Spleen (tissue), 7 donors: ENCODE results near the gene SETD3.

Experiments used
- CTCF ChIP-seq, 11 experiments: fragments of 200-600 bp in 7 of 11; fragments of 450-650 bp in 4 of 11; sonication (generic) in 4 of 11; IDR thresholded peaks in 8 of 11; conservative IDR thresholded peaks in 3 of 11; 1 replicate in 7 of 11; 2 replicates in 4 of 11; pipeline versions ENCODE4 v1.4.0 to v1.8.0; 2016 to 2021; ENCODE audit warnings: antibody characterized with exemption in 11 of 11, inconsistent platforms in 4 of 11, mild to moderate bottlenecking in 1 of 11
- POLR2A ChIP-seq, 3 donors: fragments of 450-650 bp; IDR thresholded peaks; one replicate each; pipeline ENCODE4 v1.5.1; 2017; ENCODE audit warnings: antibody characterized with exemption in 3 of 3, mild to moderate bottlenecking in 1 of 3
- POLR2AphosphoS5 ChIP-seq, 3 donors: sonication (generic); formaldehyde crosslinking; IDR thresholded peaks; one replicate each; pipeline ENCODE4 v1.5.1; 2017; ENCODE audit warnings: antibody characterized with exemption in 3 of 3
- donor health status: DM: no; HTN: no; CAD: no; lungs with moderate emphysema.
- donor health status: DM: no; HTN: no; CAD: no.
- donor health status: DM: no; HTN: no; CAD: no.

DNA sequence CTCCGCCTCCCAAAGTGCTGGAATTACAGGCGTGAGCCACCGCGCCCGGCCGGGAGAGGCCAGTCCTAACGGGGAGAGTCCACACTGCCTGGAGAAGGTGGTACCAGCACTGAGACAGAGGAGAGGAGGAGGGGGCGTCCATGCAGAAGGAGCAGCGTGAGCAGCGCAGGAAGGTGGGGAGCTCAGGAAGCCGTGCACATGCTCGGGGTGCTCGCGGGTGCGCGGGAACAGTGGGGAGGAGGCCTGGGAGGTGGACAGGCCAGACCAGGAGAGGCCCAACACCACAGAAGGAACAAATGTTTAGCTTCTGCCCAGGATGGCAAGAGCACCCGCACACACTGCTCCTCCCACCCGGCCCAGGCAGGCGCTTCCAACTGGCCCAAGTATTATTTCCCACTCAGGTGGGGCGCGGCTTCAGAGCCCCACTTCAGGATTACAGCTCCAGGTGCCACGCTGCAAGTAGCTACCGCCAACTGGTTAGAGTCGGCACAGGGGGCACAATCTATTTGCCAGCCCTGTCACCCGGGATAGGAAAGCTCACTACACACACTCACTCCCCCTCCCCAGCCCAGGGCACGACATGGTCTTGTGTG is 127.9 kb downstream of the SETD3 start:
- no peak for TF ChIP-seq CTCF (IDR thresholded peaks at IDR 0.05 in 8 of 11, conservative IDR thresholded peaks at IDR 0.05 in 3 of 11)
- no peak for TF ChIP-seq POLR2A (IDR thresholded peaks at IDR 0.05)
- no peak for TF ChIP-seq POLR2AphosphoS5 (IDR thresholded peaks at IDR 0.05)
